DMS153 treated with DMSO at 0.1 percent for 48 hours (cell line): ENCODE measurements around the gene NTNG2.

ENCODE experiments used
- DNase-seq: peaks from one replicate; lab custom pipeline; 2025; ENCODE audit not compliant: unreplicated experiment; lab: John Stamatoyannopoulos, UW

NTNG2 gene

GRCh38 chr9:132201139-132201538, 39.3 kb downstream of the NTNG2 start:
- DNase-seq: peak; percentile 86

GRCh38 chr9:132201780-132202703, 40.2 kb downstream of the NTNG2 start:
- DNase-seq: peak; percentile 53

GRCh38 chr9:132204883-132205282, 43.0 kb downstream of the NTNG2 start:
- DNase-seq: no peak

- DNase-seq: no peak
These were observed 45.4 kb downstream of the NTNG2 start for GRCh38 chr9:132207215-132207614.

- DNase-seq: no peak
These were observed 46.2 kb downstream of the NTNG2 start for GRCh38 chr9:132207839-132208615.

- DNase-seq: no peak
These were observed 47.4 kb downstream of the NTNG2 start for GRCh38 chr9:132209228-132209627.

- DNase-seq: no peak
These were observed 48.8 kb downstream of the NTNG2 start for GRCh38 chr9:132210472-132211145.

GRCh38 chr9:132211570-132211969, 49.7 kb downstream of the NTNG2 start:
- no peak for DNase-seq

GRCh38 chr9:132214027-132214622, 52.3 kb downstream of the NTNG2 start:
- peak; percentile 62 for DNase-seq

GRCh38 chr9:132216861-132217619, 55.2 kb downstream of the NTNG2 start:
- DNase-seq: no peak

GRCh38 chr9:132218208-132218607, 56.4 kb downstream of the NTNG2 start:
- no peak for DNase-seq

GRCh38 chr9:132221941-132222340, 60.1 kb downstream of the NTNG2 start:
- DNase-seq: no peak

- no peak for DNase-seq
These were observed 62.8 kb downstream of the NTNG2 start for GRCh38 chr9:132224645-132225044.

- no peak for DNase-seq
These were observed 64.9 kb downstream of the NTNG2 start for GRCh38 chr9:132226571-132227430.

- DNase-seq: no peak
These were observed 66.2 kb downstream of the NTNG2 start for GRCh38 chr9:132228062-132228461.

GRCh38 chr9:132230605-132231004, 68.7 kb downstream of the NTNG2 start:
- DNase-seq: no peak

GRCh38 chr9:132231019-132231701, 69.3 kb downstream of the NTNG2 start:
- DNase-seq: no peak

- no peak for DNase-seq
These were observed 70.7 kb downstream of the NTNG2 start for GRCh38 chr9:132232522-132232921.

GRCh38 chr9:132233138-132233537, 71.3 kb downstream of the NTNG2 start:
- DNase-seq: no peak
